SU-DHL-6 (cell line): ENCODE measurements around the gene MT1A.
"Not testable (repeated sequence)": the region's sequence is repeated elsewhere in the genome, so short reads cannot be mapped to it uniquely, and the experiment has no call there.

Experiments used
- H2AFZ ChIP-seq: fragments of 200-600 bp; sonication (generic); 2 replicates; pipeline ENCODE4 v1.6.1; 2014; ENCODE audit warnings: low read depth, mild to moderate bottlenecking, moderate library complexity, mixed read lengths, antibody characterized with exemption, low read length; ENCODE audit not compliant: severe bottlenecking
- H3F3A ChIP-seq: fragments of 200-600 bp; shearing (Covaris generic); 2 replicates; pipeline ENCODE4 v1.6.0; 2016; ENCODE audit warnings: antibody characterized with exemption, mild to moderate bottlenecking; ENCODE audit not compliant: insufficient read depth
- H3K27ac ChIP-seq: fragments of 200-600 bp; sonication (generic); 2 replicates; pipeline ENCODE4 v1.5.1; 2016; ENCODE audit warnings: low read depth, mild to moderate bottlenecking, low read length, moderate library complexity, mixed read lengths
- H3K27me3 ChIP-seq: fragments of 200-600 bp; sonication (generic), shearing (Covaris generic); 2 replicates; pipeline ENCODE4 v1.6.0; 2014; ENCODE audit warnings: mild to moderate bottlenecking, low read length
- H3K36me3 ChIP-seq: fragments of 200-600 bp; sonication (generic); 2 replicates; pipeline ENCODE4 v1.6.1; 2014; ENCODE audit warnings: mild to moderate bottlenecking, low read length, mixed read lengths
- H3K4me2 ChIP-seq: fragments of 300-600, 200-600 bp; shearing (Covaris generic), sonication (generic); 2 replicates; pipeline ENCODE4 v1.6.0; 2014; ENCODE audit warnings: low read length, low read depth, mild to moderate bottlenecking; ENCODE audit not compliant: poor library complexity, severe bottlenecking
- H3K4me3 ChIP-seq: fragments of 200-600 bp; sonication (generic); 2 replicates; pipeline ENCODE4 v1.5.1; 2014; ENCODE audit warnings: antibody characterized with exemption, low read length, mild to moderate bottlenecking, mixed read lengths; ENCODE audit not compliant: insufficient read depth, poor library complexity, severe bottlenecking
- H3K79me2 ChIP-seq: fragments of 200-600 bp; sonication (generic); 2 replicates; pipeline ENCODE4 v1.6.1; 2014; ENCODE audit warnings: mild to moderate bottlenecking, low read length, moderate library complexity; ENCODE audit not compliant: insufficient read depth
- H3K9ac ChIP-seq: fragments of 200-600 bp; sonication (generic); 2 replicates; pipeline ENCODE4 v1.7.0; 2014; ENCODE audit warnings: mild to moderate bottlenecking, low read length
- H3K9me2 ChIP-seq: fragments of 200-600 bp; sonication (generic); replicated peaks from 2 replicates; pipeline ENCODE4 v1.6.1; 2014; ENCODE audit warnings: low read length; ENCODE audit not compliant: insufficient read depth
- H3K9me3 ChIP-seq: fragments of 200-600 bp; sonication (generic); 2 replicates; pipeline ENCODE4 v1.6.1; 2014; ENCODE audit warnings: low read length, mixed read lengths; ENCODE audit not compliant: insufficient read depth
- H4K20me1 ChIP-seq: fragments of 200-600 bp; sonication (generic); 2 replicates; pipeline ENCODE4 v1.6.1; 2014; ENCODE audit warnings: low read depth, mild to moderate bottlenecking, antibody characterized with exemption, low read length, moderate library complexity, mixed read lengths
- EZH2phosphoT487 ChIP-seq: fragments of 200-600 bp; sonication (generic), shearing (Covaris generic); conservative IDR thresholded peaks from 2 replicates; pipeline ENCODE4 v1.6.1; 2018; ENCODE audit warnings: mild to moderate bottlenecking, antibody characterized with exemption, low read length, moderate library complexity, mixed read lengths
- TF ChIP-seq, protein P1 (sequence below): fragments of 200-600 bp; sonication (generic); IDR thresholded peaks from one replicate; pipeline ENCODE4 v1.5.1; 2017; ENCODE audit warnings: antibody characterized with exemption, mild to moderate bottlenecking, low read length, moderate library complexity; ENCODE audit not compliant: insufficient read depth, poor library complexity, severe bottlenecking

MT1A gene

DNA sequence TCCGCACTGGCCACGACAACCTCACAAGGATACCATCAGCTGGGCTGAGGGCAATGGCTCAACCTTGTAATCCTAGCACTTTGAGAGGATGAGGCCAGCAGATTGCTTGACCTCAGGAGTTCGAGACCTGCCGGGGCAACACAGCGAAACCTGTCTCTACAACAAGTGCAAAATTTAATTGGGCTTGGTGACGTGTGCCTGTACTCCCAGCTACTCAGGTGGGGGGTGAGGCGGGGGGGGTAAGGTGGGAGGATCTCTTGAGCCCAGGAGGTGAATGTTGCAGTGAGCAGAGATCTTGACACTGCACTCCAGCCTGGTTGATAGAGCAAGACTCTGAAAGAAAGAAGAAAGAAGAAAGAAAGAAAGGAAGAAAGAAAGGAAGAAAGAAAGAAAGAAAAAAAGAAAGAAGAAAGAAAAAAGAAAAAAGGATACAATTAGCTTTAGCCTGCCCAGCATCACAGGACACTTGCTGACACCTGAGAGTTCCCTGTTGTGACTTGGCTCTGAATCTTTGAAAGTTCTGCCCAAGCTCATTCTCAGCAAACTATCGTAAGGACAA is 18.0 kb upstream of the MT1A start:
- Histone ChIP-seq H3K4me3 (no peak overlapping the region), H3K79me2 (no peaks in the 10 kb centered on the region), H3K9me3 (no peaks in the 10 kb centered on the region), H3K27me3 (no peaks in the 10 kb centered on the region; the same call in 1 of the 2 replicates), H3K27ac (no peak overlapping the region), H3K9me2 (no peaks in the 10 kb centered on the region), H2AFZ (no peak overlapping the region), H3K36me3 (no peaks in the 10 kb centered on the region), H4K20me1 (no peaks in the 10 kb centered on the region), H3F3A (no peaks in the 10 kb centered on the region), H3K4me2 (no peak overlapping the region), H3K9ac (no peak overlapping the region)
- TF ChIP-seq EZH2phosphoT487 = no peak
- TF ChIP-seq, protein P1, sequence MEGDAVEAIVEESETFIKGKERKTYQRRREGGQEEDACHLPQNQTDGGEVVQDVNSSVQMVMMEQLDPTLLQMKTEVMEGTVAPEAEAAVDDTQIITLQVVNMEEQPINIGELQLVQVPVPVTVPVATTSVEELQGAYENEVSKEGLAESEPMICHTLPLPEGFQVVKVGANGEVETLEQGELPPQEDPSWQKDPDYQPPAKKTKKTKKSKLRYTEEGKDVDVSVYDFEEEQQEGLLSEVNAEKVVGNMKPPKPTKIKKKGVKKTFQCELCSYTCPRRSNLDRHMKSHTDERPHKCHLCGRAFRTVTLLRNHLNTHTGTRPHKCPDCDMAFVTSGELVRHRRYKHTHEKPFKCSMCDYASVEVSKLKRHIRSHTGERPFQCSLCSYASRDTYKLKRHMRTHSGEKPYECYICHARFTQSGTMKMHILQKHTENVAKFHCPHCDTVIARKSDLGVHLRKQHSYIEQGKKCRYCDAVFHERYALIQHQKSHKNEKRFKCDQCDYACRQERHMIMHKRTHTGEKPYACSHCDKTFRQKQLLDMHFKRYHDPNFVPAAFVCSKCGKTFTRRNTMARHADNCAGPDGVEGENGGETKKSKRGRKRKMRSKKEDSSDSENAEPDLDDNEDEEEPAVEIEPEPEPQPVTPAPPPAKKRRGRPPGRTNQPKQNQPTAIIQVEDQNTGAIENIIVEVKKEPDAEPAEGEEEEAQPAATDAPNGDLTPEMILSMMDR = no peak

DNA sequence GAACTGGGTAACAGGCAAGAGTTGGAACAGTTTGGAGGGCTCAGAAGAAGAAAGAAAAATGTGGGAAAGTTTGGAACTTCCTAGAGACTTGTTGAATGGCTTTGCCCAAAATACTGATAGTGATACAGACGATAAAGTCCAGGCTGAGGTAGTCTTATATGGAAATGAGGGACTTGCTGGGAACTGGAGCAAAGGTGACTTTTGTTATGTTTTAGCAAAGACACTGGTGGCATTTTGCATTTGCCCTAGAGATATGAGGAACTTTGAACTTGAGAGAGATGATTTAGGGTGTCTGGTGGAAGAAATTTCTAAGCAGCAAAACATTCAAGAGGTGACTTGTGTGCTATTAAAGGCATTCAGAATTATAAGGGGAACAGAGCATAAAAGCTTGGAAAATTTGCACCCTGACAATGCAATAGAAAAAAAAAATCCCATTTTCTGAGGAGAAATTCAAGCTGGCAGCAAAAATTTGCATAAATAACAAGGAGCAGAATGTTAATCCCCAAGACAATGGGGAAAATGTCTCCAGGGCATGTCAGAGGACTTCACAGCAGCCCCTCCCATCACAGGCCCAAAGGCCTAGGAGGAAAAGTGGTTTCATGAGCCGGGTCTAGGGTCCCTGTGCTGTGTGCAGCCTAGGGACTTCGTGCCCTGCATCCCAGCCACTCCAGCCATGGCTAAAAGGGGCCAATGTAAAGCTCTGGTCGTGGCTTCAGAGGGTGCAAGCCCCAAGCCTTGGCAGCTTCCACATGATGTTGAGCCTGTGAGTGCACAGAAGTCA is 16.6 kb upstream of the MT1A start:
- not testable (repeated sequence) for H3K9me3 ChIP-seq, H3K27me3 ChIP-seq, H2AFZ ChIP-seq, H3K9me2 ChIP-seq, H3K79me2 ChIP-seq, H3F3A ChIP-seq, H3K27ac ChIP-seq, H3K9ac ChIP-seq, H3K36me3 ChIP-seq, H4K20me1 ChIP-seq, H3K4me2 ChIP-seq, H3K4me3 ChIP-seq

DNA sequence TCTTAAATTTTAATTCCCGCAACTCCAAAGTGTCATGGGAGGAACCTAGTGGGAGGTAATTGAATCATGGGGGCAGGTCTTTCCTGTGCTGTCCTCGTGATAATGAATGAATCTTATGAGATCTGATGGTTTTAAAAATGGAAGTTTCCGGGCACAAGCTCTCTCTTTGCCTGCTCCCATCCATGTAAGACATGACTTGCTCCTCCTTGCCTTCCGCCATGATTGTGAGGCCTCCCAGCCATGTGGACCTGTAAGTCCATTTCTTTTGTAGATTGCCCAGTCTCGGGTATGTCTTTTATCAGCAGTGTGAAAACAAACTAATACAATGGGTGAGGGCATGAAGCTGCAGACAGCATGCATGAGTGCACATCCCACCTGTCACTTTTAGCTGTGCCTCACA is 15.3 kb upstream of the MT1A start:
- H3F3A ChIP-seq, H3K9me3 ChIP-seq, H3K27ac ChIP-seq, H3K9me2 ChIP-seq, H2AFZ ChIP-seq, H3K36me3 ChIP-seq, H3K27me3 ChIP-seq, H3K9ac ChIP-seq, H3K79me2 ChIP-seq, H3K4me3 ChIP-seq, H4K20me1 ChIP-seq, H3K4me2 ChIP-seq: not testable (repeated sequence)

DNA sequence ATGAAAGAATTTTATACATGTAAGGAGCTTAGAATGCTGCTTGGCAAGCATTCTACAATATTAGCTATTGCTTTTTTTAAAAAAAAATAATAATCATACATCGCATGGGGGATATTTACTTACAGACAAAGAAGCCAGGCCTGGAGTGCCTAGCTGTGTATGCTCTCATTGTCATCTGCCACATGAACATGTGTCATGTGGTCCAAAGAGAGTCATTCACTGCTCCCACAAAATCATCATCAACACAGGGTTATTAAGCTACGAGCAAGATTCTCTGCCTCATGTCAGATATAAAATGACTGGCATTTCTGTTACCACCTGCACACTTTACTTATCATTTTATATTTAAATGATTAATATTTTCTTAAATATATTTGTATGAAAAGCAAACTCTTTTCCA is 14.8 kb upstream of the MT1A start:
- TF ChIP-seq, protein P1 = no peak
- no peak for TF ChIP-seq EZH2phosphoT487
- Histone ChIP-seq H3K9ac (no peak overlapping the region), H3K79me2 (no peaks in the 10 kb centered on the region), H3K4me3 (no peak overlapping the region), H3K9me3 (no peaks in the 10 kb centered on the region), H3K27ac (no peak overlapping the region), H3K27me3 (no peaks in the 10 kb centered on the region; the same call in 1 of the 2 replicates), H2AFZ (no peak overlapping the region), H3F3A (no peaks in the 10 kb centered on the region), H4K20me1 (no peaks in the 10 kb centered on the region), H3K4me2 (no peak overlapping the region), H3K36me3 (no peaks in the 10 kb centered on the region), H3K9me2 (no peaks in the 10 kb centered on the region)
